Liver (tissue), 3 donors: Measurements from ENCODE around the gene SRD5A1.
"Not testable (repeated sequence)": the region's sequence is repeated elsewhere in the genome, so short reads cannot be mapped to it uniquely, and the experiment has no call there.

Source experiments
- ATF3 ChIP-seq: IDR thresholded peaks from 2 replicates; pipeline ENCODE4 v1.6.1; 2016; ENCODE audit warnings: antibody characterized with exemption
- EGR1 ChIP-seq, 2 donors: IDR thresholded peaks; 2 replicates each; pipeline ENCODE4 v1.6.1; 2016 to 2018; ENCODE audit warnings: antibody characterized with exemption in 2 of 2, low read depth in 2 of 2
- JUND ChIP-seq, 2 donors: IDR thresholded peaks; 2 replicates each; pipeline ENCODE4 v1.6.1; 2016; ENCODE audit warnings: antibody characterized with exemption in 2 of 2
- MAX ChIP-seq: IDR thresholded peaks from 2 replicates; pipeline ENCODE4 v1.6.1; 2016; ENCODE audit warnings: antibody characterized with exemption
- RAD21 ChIP-seq, 2 donors: IDR thresholded peaks; 2 replicates each; pipeline ENCODE4 v1.6.1; 2016; ENCODE audit warnings: antibody characterized with exemption in 2 of 2, mild to moderate bottlenecking in 2 of 2
- TF ChIP-seq, protein P1 (sequence below): fragments of 150-350 bp; IDR thresholded peaks from 2 replicates; pipeline ENCODE4 v1.5.1; 2017; ENCODE audit warnings: improper control_type of control experiment, low read depth, low read length; ENCODE audit not compliant: missing input control
- TF ChIP-seq, protein P2 (sequence below): IDR thresholded peaks from 2 replicates; pipeline ENCODE4 v1.6.1; 2016; ENCODE audit warnings: antibody characterized with exemption, mild to moderate bottlenecking
- TF ChIP-seq, protein P3 (sequence below): IDR thresholded peaks from 2 replicates; pipeline ENCODE4 v1.6.1; 2016; ENCODE audit warnings: antibody characterized with exemption
- donor health status: healthy.
- donor health status: healthy.

DNA sequence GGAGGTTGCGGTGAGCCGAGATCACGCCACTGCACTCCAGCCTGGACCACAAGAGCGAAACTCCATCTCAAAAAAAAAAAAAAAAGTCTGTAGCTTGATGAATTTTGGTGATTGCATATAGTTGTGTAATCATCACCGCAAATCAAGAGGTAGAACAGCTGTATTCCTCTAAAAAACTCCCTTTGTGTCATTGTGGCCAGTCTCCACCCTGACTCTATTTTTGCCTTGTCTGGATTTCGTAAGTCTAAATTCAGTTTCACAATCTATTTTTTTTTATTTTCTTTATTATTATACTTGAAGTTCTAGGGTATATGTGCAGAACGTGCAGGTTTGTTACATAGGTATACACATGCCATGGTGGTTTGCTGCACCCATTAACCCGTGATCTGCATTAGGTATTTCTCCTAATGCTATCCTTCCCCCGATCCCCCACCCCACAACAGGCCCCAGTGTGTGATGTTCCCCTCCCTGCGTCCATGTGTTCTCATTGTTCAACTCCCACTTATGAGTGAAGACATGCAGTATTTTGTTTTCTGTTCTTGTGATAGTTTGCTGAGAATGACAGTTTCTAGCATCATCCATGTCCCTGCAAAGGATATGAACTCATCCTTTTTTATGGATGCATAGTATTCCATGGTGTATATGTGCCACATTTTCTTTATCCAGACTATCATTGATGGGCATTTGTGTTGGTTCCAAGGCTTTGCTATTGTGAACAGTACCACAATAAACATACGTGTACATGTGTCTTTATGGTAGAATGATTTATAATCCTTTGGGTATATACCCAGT lies 12.5 kb downstream of the SRD5A1 start:
- not testable (repeated sequence) for TF ChIP-seq MAX; RAD21 (IDR thresholded peaks at IDR 0.05); ATF3; JUND (IDR thresholded peaks at IDR 0.05); EGR1 (IDR thresholded peaks at IDR 0.05; ENCODE audit: low read depth in 2 of 2)
- TF ChIP-seq, protein P1, sequence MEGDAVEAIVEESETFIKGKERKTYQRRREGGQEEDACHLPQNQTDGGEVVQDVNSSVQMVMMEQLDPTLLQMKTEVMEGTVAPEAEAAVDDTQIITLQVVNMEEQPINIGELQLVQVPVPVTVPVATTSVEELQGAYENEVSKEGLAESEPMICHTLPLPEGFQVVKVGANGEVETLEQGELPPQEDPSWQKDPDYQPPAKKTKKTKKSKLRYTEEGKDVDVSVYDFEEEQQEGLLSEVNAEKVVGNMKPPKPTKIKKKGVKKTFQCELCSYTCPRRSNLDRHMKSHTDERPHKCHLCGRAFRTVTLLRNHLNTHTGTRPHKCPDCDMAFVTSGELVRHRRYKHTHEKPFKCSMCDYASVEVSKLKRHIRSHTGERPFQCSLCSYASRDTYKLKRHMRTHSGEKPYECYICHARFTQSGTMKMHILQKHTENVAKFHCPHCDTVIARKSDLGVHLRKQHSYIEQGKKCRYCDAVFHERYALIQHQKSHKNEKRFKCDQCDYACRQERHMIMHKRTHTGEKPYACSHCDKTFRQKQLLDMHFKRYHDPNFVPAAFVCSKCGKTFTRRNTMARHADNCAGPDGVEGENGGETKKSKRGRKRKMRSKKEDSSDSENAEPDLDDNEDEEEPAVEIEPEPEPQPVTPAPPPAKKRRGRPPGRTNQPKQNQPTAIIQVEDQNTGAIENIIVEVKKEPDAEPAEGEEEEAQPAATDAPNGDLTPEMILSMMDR = not testable (repeated sequence)
- TF ChIP-seq, protein P2, sequence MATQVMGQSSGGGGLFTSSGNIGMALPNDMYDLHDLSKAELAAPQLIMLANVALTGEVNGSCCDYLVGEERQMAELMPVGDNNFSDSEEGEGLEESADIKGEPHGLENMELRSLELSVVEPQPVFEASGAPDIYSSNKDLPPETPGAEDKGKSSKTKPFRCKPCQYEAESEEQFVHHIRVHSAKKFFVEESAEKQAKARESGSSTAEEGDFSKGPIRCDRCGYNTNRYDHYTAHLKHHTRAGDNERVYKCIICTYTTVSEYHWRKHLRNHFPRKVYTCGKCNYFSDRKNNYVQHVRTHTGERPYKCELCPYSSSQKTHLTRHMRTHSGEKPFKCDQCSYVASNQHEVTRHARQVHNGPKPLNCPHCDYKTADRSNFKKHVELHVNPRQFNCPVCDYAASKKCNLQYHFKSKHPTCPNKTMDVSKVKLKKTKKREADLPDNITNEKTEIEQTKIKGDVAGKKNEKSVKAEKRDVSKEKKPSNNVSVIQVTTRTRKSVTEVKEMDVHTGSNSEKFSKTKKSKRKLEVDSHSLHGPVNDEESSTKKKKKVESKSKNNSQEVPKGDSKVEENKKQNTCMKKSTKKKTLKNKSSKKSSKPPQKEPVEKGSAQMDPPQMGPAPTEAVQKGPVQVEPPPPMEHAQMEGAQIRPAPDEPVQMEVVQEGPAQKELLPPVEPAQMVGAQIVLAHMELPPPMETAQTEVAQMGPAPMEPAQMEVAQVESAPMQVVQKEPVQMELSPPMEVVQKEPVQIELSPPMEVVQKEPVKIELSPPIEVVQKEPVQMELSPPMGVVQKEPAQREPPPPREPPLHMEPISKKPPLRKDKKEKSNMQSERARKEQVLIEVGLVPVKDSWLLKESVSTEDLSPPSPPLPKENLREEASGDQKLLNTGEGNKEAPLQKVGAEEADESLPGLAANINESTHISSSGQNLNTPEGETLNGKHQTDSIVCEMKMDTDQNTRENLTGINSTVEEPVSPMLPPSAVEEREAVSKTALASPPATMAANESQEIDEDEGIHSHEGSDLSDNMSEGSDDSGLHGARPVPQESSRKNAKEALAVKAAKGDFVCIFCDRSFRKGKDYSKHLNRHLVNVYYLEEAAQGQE = not testable (repeated sequence)
- TF ChIP-seq, protein P3, sequence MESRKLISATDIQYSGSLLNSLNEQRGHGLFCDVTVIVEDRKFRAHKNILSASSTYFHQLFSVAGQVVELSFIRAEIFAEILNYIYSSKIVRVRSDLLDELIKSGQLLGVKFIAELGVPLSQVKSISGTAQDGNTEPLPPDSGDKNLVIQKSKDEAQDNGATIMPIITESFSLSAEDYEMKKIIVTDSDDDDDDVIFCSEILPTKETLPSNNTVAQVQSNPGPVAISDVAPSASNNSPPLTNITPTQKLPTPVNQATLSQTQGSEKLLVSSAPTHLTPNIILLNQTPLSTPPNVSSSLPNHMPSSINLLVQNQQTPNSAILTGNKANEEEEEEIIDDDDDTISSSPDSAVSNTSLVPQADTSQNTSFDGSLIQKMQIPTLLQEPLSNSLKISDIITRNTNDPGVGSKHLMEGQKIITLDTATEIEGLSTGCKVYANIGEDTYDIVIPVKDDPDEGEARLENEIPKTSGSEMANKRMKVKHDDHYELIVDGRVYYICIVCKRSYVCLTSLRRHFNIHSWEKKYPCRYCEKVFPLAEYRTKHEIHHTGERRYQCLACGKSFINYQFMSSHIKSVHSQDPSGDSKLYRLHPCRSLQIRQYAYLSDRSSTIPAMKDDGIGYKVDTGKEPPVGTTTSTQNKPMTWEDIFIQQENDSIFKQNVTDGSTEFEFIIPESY = not testable (repeated sequence)
